Omental fat pad (tissue), 4 donors: ENCODE measurements around the gene AMPD3. TPM values are rescaled to one million over a fixed set of nuclear protein-coding genes. Genes with fewer than 3 reads are reported as not detected.

Experiments
- ATAC-seq: fragments of 150-250 bp; one replicate; pipeline ENCODE4 v1.9.1; 2016; ENCODE audit warnings: mild to moderate bottlenecking, moderate library complexity; ENCODE audit not compliant: low FRiP score
- DNase-seq: peaks from one replicate; pipeline ENCODE4 v3.0.0-alpha.2; 2019; ENCODE audit warnings: low spot score
- CTCF ChIP-seq, 3 donors: fragments of 450-650 bp; IDR thresholded peaks; one replicate each; pipeline ENCODE4 v1.5.1; 2016 to 2017; ENCODE audit warnings: antibody characterized with exemption in 3 of 3, mild to moderate bottlenecking in 3 of 3, moderate library complexity in 2 of 3
- total RNA-seq, 4 donors: library from RNA; depleted of rRNA; stranded (reverse); fragments of >200 nt; gene quantifications; one replicate each; pipeline ENCODE4 v1.1.0, GENCODE V29; 2016

Gene AMPD3
- total RNA-seq, 4 donors from 2014 or later, result 4.4 to 43.3 (median 9.9) TPM

GRCh38 chr11:10515418-10515817, 60.4 kb downstream of the AMPD3 start:
- no peak for TF ChIP-seq CTCF (IDR thresholded peaks at IDR 0.05)
- no peak for DNase-seq
- ATAC-seq, result no peak

GRCh38 chr11:10518123-10518522, 63.1 kb downstream of the AMPD3 start:
- DNase-seq, result no peak
- no peak for TF ChIP-seq CTCF (IDR thresholded peaks at IDR 0.05)
- ATAC-seq, result no peak

DNA sequence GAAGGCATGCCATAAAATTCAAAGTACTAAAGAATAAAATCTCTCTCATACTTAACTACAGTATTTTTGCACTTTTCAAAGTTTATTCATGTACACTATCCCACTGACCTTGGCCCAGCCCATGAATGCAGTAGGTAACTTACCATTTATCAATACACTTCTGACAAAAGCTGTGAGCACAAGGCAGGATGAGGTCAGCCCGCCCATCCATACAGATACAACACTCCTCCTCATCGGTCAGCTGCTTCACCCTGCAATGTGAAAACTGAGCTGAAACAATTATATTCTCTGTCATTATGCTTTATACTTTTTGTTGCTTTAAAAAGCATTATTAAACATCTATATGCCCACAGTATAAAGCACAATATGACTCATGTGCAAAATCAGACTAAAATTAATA, 63.8 kb downstream of the AMPD3 start:
- DNase-seq (no peak), ATAC-seq (no peak)
- no peak for TF ChIP-seq CTCF (IDR thresholded peaks at IDR 0.05)

DNA sequence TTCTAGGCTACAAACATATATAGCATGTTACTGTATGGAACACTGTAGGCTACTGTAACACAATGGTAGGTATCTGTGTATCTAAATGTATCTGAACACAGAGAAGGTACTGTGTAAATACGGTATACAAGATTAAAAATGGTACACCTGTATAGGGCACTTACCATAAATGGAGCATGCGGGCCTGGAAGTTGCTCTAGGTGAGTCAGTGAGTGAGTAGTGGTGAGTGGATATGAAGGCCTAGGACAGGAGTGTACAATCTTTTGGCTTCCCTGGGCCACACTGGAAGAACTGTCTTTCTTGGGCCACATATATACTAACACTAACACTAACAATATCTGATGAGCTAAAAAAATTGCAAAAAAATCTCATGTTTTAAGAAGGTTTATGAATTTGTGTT, 64.6 kb downstream of the AMPD3 start:
- DNase-seq (no peak), ATAC-seq (no peak)
- no peak for TF ChIP-seq CTCF (IDR thresholded peaks at IDR 0.05)

GRCh38 chr11:10520562-10520961, 65.5 kb downstream of the AMPD3 start:
- TF ChIP-seq CTCF (IDR thresholded peaks at IDR 0.05), result no peak
- no peak for ATAC-seq
- no peak for DNase-seq

DNA sequence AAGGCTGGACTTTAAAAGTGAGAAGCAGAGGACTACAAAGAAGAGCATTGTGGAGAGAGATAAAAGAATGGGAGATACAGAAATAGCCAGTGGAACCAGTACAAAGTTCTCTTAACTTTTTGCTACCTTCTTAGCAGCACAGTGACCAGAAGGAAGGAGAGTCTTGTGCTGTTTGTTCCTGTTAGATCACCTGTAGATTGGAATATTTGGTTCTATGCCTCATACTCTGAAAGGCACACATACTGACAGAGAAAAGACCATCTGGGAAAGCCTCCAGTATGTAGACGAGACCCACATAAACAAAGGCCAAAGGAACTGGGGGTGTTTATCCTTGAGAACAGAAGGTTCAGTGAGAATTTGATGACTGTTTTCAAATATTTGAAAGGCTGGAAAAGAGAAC, 67.2 kb downstream of the AMPD3 start:
- no peak for ATAC-seq
- no peak for TF ChIP-seq CTCF (IDR thresholded peaks at IDR 0.05)
- no peak for DNase-seq

GRCh38 chr11:10522921-10523320, 67.9 kb downstream of the AMPD3 start:
- no peak for TF ChIP-seq CTCF (IDR thresholded peaks at IDR 0.05)
- DNase-seq, result no peak
- ATAC-seq, result no peak
